Breast epithelium (tissue), 4 donors: Measurements from ENCODE around the gene PGP. TPM values are rescaled to one million over a fixed set of nuclear protein-coding genes. Genes with fewer than 3 reads are reported as not detected.

Experiments
- DNase-seq, 2 donors: peaks; one replicate each; pipeline ENCODE4 v3.0.0-alpha.2; 2019; ENCODE audit warnings: low spot score in 2 of 2
- H3K27ac ChIP-seq, 2 donors: fragments of 200-600 bp; sonication (generic) in 1 of 2; one replicate each; pipeline ENCODE4 v1.5.1; 2016 to 2019; ENCODE audit warnings: mild to moderate bottlenecking in 1 of 2
- H3K27me3 ChIP-seq, 2 donors: fragments of 200-600 bp; sonication (generic) in 1 of 2; one replicate each; pipeline versions ENCODE4 v1.5.1 to v1.6.0; 2017 to 2019; ENCODE audit warnings: control low read depth in 1 of 2, mild to moderate bottlenecking in 1 of 2
- H3K36me3 ChIP-seq: fragments of 200-600 bp; one replicate; pipeline ENCODE4 v1.5.1; 2019
- H3K4me1 ChIP-seq, 2 donors: fragments of 200-600 bp; sonication (generic); one replicate each; pipeline ENCODE4 v1.5.1; 2016 to 2019; ENCODE audit warnings: control low read depth in 1 of 2
- H3K4me3 ChIP-seq, 3 donors: fragments of 200-600 bp; sonication (generic); 1 replicate in 2 of 3; 2 replicates in 1 of 3; pipeline ENCODE4 v1.5.1; 2016 to 2019; ENCODE audit warnings: mild to moderate bottlenecking in 3 of 3, moderate library complexity in 2 of 3
- H3K9me3 ChIP-seq, 2 donors: fragments of 200-600 bp; sonication (generic) in 1 of 2; one replicate each; pipeline ENCODE4 v1.5.1; 2016 to 2019; ENCODE audit warnings: control low read depth in 1 of 2
- CTCF ChIP-seq, 3 donors: fragments of 450-650 bp; IDR thresholded peaks; one replicate each; pipeline ENCODE4 v1.5.1; 2016 to 2017; ENCODE audit warnings: antibody characterized with exemption in 3 of 3, mild to moderate bottlenecking in 3 of 3, moderate library complexity in 3 of 3
- POLR2A ChIP-seq: fragments of 450-650 bp; IDR thresholded peaks from one replicate; pipeline ENCODE4 v1.6.1; 2016; ENCODE audit warnings: antibody characterized with exemption, mild to moderate bottlenecking, moderate library complexity
- POLR2AphosphoS5 ChIP-seq, 3 donors: sonication (generic); formaldehyde crosslinking; IDR thresholded peaks; one replicate each; pipeline ENCODE4 v1.6.1; 2017; ENCODE audit warnings: antibody characterized with exemption in 3 of 3
- intact Hi-C: fragments of 100-400 bp; cut with DNase I; formaldehyde crosslinking; loops from one replicate; pipeline ENCODE4 v1.15.1; 2023; ENCODE audit warnings: low total_unique reads
- total RNA-seq, 3 donors: library from RNA; depleted of rRNA; stranded (reverse); fragments of >200 nt; gene quantifications; one replicate each; pipeline ENCODE4 v1.1.0, GENCODE V29; 2016

Gene PGP
- total RNA-seq, 3 donors from 2014 or later: 9.1 to 14.7 (median 12.9) TPM

GRCh38 chr16:2200313-2200712 lies 14.3 kb downstream of the PGP start:
- TF ChIP-seq POLR2A: no peak
- TF ChIP-seq CTCF (IDR thresholded peaks at IDR 0.05): no peak
- no peak for TF ChIP-seq POLR2AphosphoS5 (IDR thresholded peaks at IDR 0.05)
- intact Hi-C loops: no loop called here
- DNase-seq: no peak
- peaks cover 5 to 7% of the 10 kb centered on the region in 2 donors for H3K4me1 ChIP-seq
- no peak overlapping the region for H3K27ac ChIP-seq
- no peaks in the 10 kb centered on the region for H3K36me3 ChIP-seq
- H3K4me3 ChIP-seq: no peak overlapping the region
- H3K27me3 ChIP-seq: no peaks in the 10 kb centered on the region
- H3K9me3 ChIP-seq: no peaks in the 10 kb centered on the region

GRCh38 chr16:2199621-2200139 lies 15.0 kb downstream of the PGP start:
- Histone ChIP-seq H3K27ac (no peak overlapping the region), H3K4me3 (no peak overlapping the region), H3K27me3 (no peaks in the 10 kb centered on the region), H3K36me3 (no peaks in the 10 kb centered on the region), H3K4me1 (peaks cover 5 to 13% of the 10 kb centered on the region in 2 donors), H3K9me3 (no peaks in the 10 kb centered on the region)
- DNase-seq: no peak
- intact Hi-C loops: no loop called here
- TF ChIP-seq CTCF (IDR thresholded peaks at IDR 0.05) (no peak), POLR2A (no peak), POLR2AphosphoS5 (IDR thresholded peaks at IDR 0.05) (no peak)

DNA sequence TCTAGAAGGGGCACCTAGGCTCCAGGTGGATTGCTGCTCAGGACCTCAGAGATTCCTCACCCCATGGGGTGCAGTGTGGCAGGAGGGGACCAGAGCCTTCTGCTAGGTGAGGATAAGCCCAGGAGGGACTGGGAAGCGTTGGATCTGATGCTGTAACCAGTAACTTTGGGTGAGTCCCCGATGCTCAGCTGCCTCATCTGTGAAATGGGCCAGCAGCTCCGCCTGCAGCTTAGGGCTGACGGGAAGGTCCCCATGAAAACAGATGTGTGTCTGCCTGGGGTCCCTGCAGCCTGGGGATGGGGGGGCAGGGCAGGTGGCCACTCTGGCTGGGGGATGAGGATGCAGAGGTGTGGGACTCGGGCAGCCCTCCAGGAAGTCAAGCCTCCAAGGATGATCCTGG lies 15.5 kb downstream of the PGP start:
- Histone ChIP-seq H3K4me3 (no peak overlapping the region), H3K27me3 (no peaks in the 10 kb centered on the region), H3K4me1 (peaks cover 5 to 14% of the 10 kb centered on the region in 2 donors), H3K36me3 (no peaks in the 10 kb centered on the region), H3K9me3 (no peaks in the 10 kb centered on the region), H3K27ac (no peak overlapping the region)
- no peak for TF ChIP-seq POLR2AphosphoS5 (IDR thresholded peaks at IDR 0.05)
- TF ChIP-seq POLR2A: no peak
- no peak for TF ChIP-seq CTCF (IDR thresholded peaks at IDR 0.05)
- intact Hi-C loops: no loop called here
- DNase-seq: no peak

- H3K27me3 ChIP-seq: no peaks in the 10 kb centered on the region
- H3K9me3 ChIP-seq: no peaks in the 10 kb centered on the region
- intact Hi-C loops: no loop called here
These were observed 16.4 kb downstream of the PGP start for GRCh38 chr16:2198283-2198682.

GRCh38 chr16:2197765-2198164 lies 16.9 kb downstream of the PGP start:
- intact Hi-C loops: no loop called here
- Histone ChIP-seq H3K4me3 (no peak overlapping the region), H3K27ac (no peak overlapping the region), H3K4me1 (peaks cover 5 to 14% of the 10 kb centered on the region in 2 donors), H3K9me3 (no peaks in the 10 kb centered on the region), H3K36me3 (no peaks in the 10 kb centered on the region), H3K27me3 (no peaks in the 10 kb centered on the region)
- TF ChIP-seq CTCF (IDR thresholded peaks at IDR 0.05): no peak
- no peak for TF ChIP-seq POLR2A
- TF ChIP-seq POLR2AphosphoS5 (IDR thresholded peaks at IDR 0.05): no peak
- DNase-seq: no peak

More at GRCh38 chr16:2198283-2198682, 16.4 kb downstream of the PGP start:
- no peak overlapping the region for H3K4me3 ChIP-seq
- no peak for TF ChIP-seq CTCF (IDR thresholded peaks at IDR 0.05)
- TF ChIP-seq POLR2A: no peak
- no peak for TF ChIP-seq POLR2AphosphoS5 (IDR thresholded peaks at IDR 0.05)
- no peak for DNase-seq
- no peak overlapping the region for H3K27ac ChIP-seq
- H3K4me1 ChIP-seq: peaks cover 5 to 14% of the 10 kb centered on the region in 2 donors
- H3K36me3 ChIP-seq: no peaks in the 10 kb centered on the region
